ENCODE results near the gene PINK1. TPM values are rescaled to one million over a fixed set of nuclear protein-coding genes. Genes with fewer than 3 reads are reported as not detected.

Gene PINK1
- total RNA-seq, 3 donors from 2014 or later, result 92.1 to 146 (median 94.1) TPM

DNA sequence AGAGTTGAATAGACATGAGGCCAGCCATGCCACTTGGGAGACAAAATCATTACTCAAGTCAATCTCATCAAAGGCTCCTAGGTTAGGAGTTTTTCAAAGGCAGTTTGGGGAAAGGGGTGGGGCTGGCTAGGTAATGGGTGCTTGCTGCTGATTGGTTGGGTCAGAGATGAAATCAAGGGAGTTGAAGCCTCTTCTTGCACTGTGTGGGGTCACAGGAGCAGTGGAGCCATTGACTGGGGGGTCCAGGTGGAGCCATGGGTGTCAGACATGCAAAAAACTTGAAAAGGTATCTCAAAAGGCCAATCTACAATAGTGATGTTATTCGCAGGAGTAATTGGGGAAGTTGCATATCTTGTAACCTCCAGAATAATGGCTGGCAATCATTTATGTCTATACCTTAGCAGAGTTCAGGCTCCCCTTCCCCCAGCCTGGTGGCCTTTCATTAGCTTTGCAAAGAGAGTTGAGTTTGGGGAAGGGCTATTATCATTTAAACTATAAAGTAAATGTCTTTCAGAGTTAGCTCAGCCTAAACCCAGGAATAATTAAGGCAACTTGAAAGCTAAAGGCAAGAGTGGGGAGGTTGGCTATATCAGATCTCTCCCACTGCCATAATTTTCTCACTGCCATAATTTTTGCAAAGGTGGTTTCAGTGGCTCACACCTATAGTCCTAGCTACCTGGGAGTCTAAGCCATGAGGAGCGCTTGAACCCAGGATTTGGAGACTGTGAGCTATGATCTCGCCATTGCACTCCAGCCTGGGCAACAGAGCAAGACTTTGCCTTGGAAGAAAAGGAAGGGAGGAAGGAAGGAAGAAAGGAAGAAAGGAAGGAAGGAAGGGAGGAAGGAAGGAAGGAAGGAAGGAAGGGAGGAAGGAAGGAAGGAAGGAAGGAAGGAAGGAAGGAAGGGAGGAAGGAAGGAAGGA is 7.8 kb upstream of the PINK1 start:
- no peaks in the 10 kb centered on the region for H3K4me1 ChIP-seq
- no peak overlapping the region for H3K4me3 ChIP-seq
- no peak for DNase-seq (ENCODE audit: low spot score in 2 of 2)
- H3K36me3 ChIP-seq, result no peaks in the 10 kb centered on the region
- no peaks in the 10 kb centered on the region for H3K9me3 ChIP-seq
- TF ChIP-seq, protein P1, sequence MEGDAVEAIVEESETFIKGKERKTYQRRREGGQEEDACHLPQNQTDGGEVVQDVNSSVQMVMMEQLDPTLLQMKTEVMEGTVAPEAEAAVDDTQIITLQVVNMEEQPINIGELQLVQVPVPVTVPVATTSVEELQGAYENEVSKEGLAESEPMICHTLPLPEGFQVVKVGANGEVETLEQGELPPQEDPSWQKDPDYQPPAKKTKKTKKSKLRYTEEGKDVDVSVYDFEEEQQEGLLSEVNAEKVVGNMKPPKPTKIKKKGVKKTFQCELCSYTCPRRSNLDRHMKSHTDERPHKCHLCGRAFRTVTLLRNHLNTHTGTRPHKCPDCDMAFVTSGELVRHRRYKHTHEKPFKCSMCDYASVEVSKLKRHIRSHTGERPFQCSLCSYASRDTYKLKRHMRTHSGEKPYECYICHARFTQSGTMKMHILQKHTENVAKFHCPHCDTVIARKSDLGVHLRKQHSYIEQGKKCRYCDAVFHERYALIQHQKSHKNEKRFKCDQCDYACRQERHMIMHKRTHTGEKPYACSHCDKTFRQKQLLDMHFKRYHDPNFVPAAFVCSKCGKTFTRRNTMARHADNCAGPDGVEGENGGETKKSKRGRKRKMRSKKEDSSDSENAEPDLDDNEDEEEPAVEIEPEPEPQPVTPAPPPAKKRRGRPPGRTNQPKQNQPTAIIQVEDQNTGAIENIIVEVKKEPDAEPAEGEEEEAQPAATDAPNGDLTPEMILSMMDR (IDR thresholded peaks at IDR 0.05), result no peak
- TF ChIP-seq POLR2A (IDR thresholded peaks at IDR 0.05), result no peak
- no peak for TF ChIP-seq POLR2AphosphoS5 (IDR thresholded peaks at IDR 0.05)
- no peak overlapping the region for H3K27ac ChIP-seq
- no peaks in the 10 kb centered on the region for H3K27me3 ChIP-seq
- intact Hi-C loops (cut with DNase I; ENCODE audit: low total_unique reads), result no loop called here

DNA sequence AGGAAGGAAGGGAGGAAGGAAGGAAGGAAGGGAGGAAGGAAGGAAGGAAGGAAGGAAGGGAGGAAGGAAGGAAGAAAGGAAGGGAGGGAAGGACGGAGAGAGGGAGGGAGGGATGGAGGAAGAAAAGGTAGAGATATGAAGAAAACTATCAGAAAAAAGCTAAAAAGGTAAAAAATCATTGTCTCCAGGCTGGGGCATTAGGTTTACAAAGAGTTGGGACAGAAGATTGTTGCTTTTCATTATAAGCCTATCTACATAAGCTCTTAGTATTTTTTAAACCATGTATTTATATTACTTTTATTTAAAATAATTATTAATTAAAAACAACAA is 7.2 kb upstream of the PINK1 start:
- no peaks in the 10 kb centered on the region for H3K27me3 ChIP-seq
- TF ChIP-seq, protein P1 (IDR thresholded peaks at IDR 0.05), result no peak
- TF ChIP-seq POLR2A (IDR thresholded peaks at IDR 0.05) (no peak), POLR2AphosphoS5 (IDR thresholded peaks at IDR 0.05) (no peak)
- no peaks in the 10 kb centered on the region for H3K9me3 ChIP-seq
- DNase-seq (ENCODE audit: low spot score in 2 of 2), result no peak
- H3K36me3 ChIP-seq, result no peaks in the 10 kb centered on the region
- no peak overlapping the region for H3K27ac ChIP-seq
- intact Hi-C loops (cut with DNase I; ENCODE audit: low total_unique reads), result no loop called here
- no peak overlapping the region for H3K4me3 ChIP-seq
- H3K4me1 ChIP-seq, result no peaks in the 10 kb centered on the region

DNA sequence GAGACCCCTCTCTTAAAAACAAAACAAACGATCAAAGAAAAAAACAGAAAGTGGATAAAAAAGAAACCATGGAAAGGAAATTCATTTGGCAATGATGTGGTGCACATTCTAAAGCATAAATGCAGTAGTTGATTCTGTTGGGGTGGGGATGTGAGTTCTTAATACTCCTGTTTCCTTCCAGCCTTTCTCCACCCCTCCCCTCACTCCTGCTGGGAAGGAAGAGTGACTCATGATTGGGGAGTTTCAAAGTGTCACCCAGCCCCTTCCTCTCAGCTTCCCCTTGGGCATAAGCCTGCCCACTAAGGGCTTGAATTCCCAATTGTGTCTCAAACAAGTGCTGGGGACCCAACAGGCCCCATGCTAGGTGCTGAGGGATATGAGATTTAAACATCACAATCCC is 6.7 kb upstream of the PINK1 start:
- H3K4me1 ChIP-seq, result no peaks in the 10 kb centered on the region
- no peak for DNase-seq (ENCODE audit: low spot score in 2 of 2)
- no peak overlapping the region for H3K4me3 ChIP-seq
- no peak overlapping the region for H3K27ac ChIP-seq
- no peaks in the 10 kb centered on the region for H3K36me3 ChIP-seq
- TF ChIP-seq POLR2AphosphoS5 (IDR thresholded peaks at IDR 0.05) (no peak), POLR2A (IDR thresholded peaks at IDR 0.05) (no peak)
- TF ChIP-seq, protein P1 (IDR thresholded peaks at IDR 0.05), result no peak
- no peaks in the 10 kb centered on the region for H3K27me3 ChIP-seq
- H3K9me3 ChIP-seq, result no peaks in the 10 kb centered on the region
- intact Hi-C loops (cut with DNase I; ENCODE audit: low total_unique reads), result no loop called here

DNA sequence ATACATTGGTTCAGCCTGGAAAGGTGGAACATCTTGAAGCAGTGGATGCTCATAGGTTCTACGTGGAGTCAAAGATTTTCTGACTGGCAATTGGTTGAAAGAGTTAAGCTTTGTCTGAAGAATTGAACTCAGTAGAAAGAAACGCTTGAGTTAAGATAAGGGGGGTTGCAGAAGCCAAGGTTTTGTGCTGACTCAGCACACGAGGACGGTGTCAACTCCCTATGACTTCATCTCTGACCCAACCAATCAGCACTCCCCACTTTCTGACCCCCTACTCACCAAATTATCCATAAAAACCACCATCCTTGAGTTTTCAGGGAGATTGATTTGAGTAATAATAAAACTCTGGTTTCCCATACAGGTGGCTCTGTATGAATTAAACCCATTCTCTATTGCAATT is 2.5 kb upstream of the PINK1 start:
- intact Hi-C loops (cut with DNase I; ENCODE audit: low total_unique reads), result no loop called here
- no peak for DNase-seq (ENCODE audit: low spot score in 2 of 2)
- no peaks in the 10 kb centered on the region for H3K36me3 ChIP-seq

DNA sequence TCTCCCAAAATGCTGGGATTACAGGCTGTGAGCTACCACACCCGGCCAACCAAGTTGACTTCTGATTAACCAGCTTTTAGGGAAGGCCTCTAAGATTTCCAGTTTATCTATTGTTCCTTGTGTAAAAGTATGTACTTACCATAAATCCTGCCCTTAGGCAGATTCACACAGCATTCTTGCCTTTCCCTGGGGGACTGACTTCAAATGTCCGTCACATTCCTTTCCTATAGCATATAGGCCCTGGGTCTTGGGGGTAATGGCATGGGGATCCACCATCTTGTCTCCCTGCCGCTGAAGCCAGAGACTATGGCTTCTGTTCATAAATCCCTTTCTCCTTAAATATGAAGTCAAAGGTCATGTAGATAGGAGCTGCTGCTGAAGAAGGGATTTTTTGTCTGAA is 872 bp upstream of the PINK1 start:
- DNase-seq (ENCODE audit: low spot score in 2 of 2), result no peak
- Histone ChIP-seq H3K36me3 (no peaks in the 10 kb centered on the region), H3K9me3 (no peaks in the 10 kb centered on the region), H3K27ac (no peak overlapping the region), H3K27me3 (no peaks in the 10 kb centered on the region), H3K4me1 (no peaks in the 10 kb centered on the region), H3K4me3 (no peak overlapping the region)
- TF ChIP-seq, protein P1 (IDR thresholded peaks at IDR 0.05), result no peak
- TF ChIP-seq POLR2AphosphoS5 (IDR thresholded peaks at IDR 0.05) (no peak), POLR2A (IDR thresholded peaks at IDR 0.05) (no peak)
- intact Hi-C loops (cut with DNase I; ENCODE audit: low total_unique reads), result no loop called here

More for the DNA sequence above, 2.5 kb upstream of the PINK1 start:
- no peak for TF ChIP-seq POLR2A (IDR thresholded peaks at IDR 0.05)
- no peak for TF ChIP-seq POLR2AphosphoS5 (IDR thresholded peaks at IDR 0.05)
- TF ChIP-seq, protein P1 (IDR thresholded peaks at IDR 0.05), result no peak
- Histone ChIP-seq H3K4me1 (no peaks in the 10 kb centered on the region), H3K27ac (no peak overlapping the region), H3K9me3 (no peaks in the 10 kb centered on the region), H3K4me3 (no peak overlapping the region), H3K27me3 (no peaks in the 10 kb centered on the region)
